ENCODE measurements around the gene PIGL. TPM values are rescaled to one million over a fixed set of nuclear protein-coding genes. Genes with fewer than 3 reads are reported as not detected.

The PIGL gene
- total and polyA plus RNA-seq, 4 donors = 24.0 to 39.7 (median 27.8) TPM

DNA sequence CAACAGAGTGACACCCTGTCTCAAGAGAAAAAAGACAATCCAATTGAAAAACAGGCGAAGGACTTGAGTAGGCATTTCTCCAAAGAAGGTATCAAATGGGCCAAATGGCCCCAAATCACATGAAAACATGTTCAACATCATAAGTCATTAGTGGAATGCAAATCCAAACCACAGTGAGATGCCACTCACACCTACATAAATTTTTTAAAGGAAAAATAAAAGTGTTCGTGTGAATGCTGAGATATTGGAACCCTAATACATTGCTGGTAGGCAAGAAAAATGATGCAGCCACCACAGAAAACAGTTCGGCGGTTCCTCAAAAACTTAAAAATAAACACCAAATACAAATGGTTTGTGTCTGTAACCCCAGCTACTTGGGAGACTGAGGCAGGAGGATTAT, 45.2 kb downstream of the PIGL start:
- DNase-seq (ENCODE audit: low read depth in 4 of 6, low spot score in 6 of 6) = no peak
- H3K27me3 ChIP-seq (ENCODE audit: control insufficient read depth, insufficient read depth, low read length) = no peaks in the 10 kb centered on the region
- no CpG with 5 or more reads among the region's 4 CpGs for WGBS (ENCODE audit: insufficient coverage)

DNA sequence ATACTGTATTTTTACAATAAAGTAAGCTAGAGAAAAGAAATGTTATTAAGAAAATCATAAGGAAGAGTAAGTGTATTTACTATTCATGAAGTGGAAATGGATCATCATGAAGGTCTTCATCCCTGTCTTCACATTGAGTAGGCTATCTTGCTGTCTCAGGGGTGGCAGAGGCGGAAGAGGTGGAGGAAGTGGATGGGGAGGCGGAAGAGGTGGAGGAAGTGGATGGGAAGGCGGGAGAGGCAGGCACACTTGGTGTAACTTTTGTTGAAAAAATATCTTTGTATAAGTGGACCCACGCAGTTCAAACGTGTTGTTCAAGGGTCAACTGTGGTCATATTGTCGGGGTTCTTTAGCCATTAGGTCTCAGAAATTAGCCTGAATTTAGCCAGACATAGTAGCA, 50.2 kb downstream of the PIGL start:
- WGBS (ENCODE audit: insufficient coverage) = 98% methylated on average over 6 of the region's 6 CpGs
- no peak for DNase-seq (ENCODE audit: low read depth in 4 of 6, low spot score in 6 of 6)
- no peak overlapping the region for H3K4me3 ChIP-seq (ENCODE audit: low read depth, low read length)
- H3K27ac ChIP-seq (ENCODE audit: low read depth, low read length) = no peak overlapping the region
- H3K4me1 ChIP-seq (ENCODE audit: control insufficient read depth, insufficient read depth, low read length) = no peaks in the 10 kb centered on the region
- no peaks in the 10 kb centered on the region for H3K9me3 ChIP-seq (ENCODE audit: control insufficient read depth, insufficient read depth, low read length)
- H3K27me3 ChIP-seq (ENCODE audit: control insufficient read depth, insufficient read depth, low read length) = no peaks in the 10 kb centered on the region
- H3K36me3 ChIP-seq (ENCODE audit: control insufficient read depth, insufficient read depth, low read length) = no peaks in the 10 kb centered on the region

More for the DNA sequence above, 45.2 kb downstream of the PIGL start:
- H3K9me3 ChIP-seq (ENCODE audit: control insufficient read depth, insufficient read depth, low read length) = no peaks in the 10 kb centered on the region
- no peak overlapping the region for H3K4me3 ChIP-seq (ENCODE audit: low read depth, low read length)
- H3K36me3 ChIP-seq (ENCODE audit: control insufficient read depth, insufficient read depth, low read length) = peaks cover 5% of the 10 kb centered on the region
- H3K4me1 ChIP-seq (ENCODE audit: control insufficient read depth, insufficient read depth, low read length) = no peaks in the 10 kb centered on the region
- no peak overlapping the region for H3K27ac ChIP-seq (ENCODE audit: low read depth, low read length)

DNA sequence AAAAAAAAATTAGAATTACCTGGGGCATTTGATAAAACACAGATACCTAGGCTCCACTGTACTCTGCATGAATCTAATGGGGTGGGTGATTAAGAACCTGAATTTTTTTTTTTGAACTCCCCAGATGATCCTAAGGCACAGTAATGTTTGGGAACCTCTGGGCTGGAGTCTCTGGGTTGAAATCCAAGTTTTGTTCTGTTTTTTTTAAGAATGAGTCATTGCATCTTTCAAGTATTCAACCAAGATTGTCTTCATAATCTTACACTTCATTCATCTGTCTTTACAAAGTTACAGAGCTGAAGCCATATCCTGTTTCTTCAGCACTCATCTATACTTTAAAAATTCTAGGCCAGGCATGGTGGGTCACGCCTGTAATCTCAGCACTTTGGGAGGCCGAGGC, 52.6 kb downstream of the PIGL start:
- H3K36me3 ChIP-seq (ENCODE audit: control insufficient read depth, insufficient read depth, low read length) = no peaks in the 10 kb centered on the region
- H3K9me3 ChIP-seq (ENCODE audit: control insufficient read depth, insufficient read depth, low read length) = no peaks in the 10 kb centered on the region
- no peak overlapping the region for H3K4me3 ChIP-seq (ENCODE audit: low read depth, low read length)
- no peaks in the 10 kb centered on the region for H3K27me3 ChIP-seq (ENCODE audit: control insufficient read depth, insufficient read depth, low read length)
- no peaks in the 10 kb centered on the region for H3K4me1 ChIP-seq (ENCODE audit: control insufficient read depth, insufficient read depth, low read length)
- no peak overlapping the region for H3K27ac ChIP-seq (ENCODE audit: low read depth, low read length)
- no peak for DNase-seq (ENCODE audit: low read depth in 4 of 6, low spot score in 6 of 6)
- WGBS (ENCODE audit: insufficient coverage) = 93% methylated on average over 2 of the region's 2 CpGs

DNA sequence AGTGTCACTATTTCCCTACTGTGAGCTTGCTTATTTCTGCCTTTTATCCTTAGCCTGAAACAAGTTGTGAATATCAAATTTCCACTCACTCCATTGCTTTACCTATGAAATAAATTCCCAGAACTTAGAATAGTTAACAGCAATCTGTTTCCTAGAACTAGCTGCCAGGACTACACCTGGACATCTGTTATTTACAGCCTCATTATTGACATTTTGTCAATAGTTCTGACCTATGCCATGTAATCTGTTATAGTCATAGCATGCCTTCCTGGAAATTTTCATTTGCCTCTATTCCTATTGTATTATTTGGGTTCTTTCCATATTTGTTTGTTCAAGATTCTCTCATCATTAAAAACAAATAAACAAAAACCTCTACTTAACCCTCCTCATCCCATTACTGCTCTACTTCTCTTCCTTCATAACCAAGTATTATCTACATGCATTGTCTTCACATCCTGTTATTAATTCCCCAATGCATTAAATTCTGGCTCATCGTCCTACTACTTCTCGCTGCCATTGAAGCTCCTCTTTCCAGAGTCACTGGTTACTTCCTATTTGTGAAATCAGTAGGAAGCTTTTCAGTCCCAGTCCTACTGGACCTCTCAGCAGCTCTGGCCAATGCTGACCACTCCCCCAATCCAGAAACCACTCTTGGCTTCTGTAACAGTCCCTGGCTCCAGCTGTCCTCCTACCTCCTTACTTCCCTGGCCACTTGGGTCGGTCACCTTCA, 55.3 kb downstream of the PIGL start:
- no peaks in the 10 kb centered on the region for H3K9me3 ChIP-seq (ENCODE audit: control insufficient read depth, insufficient read depth, low read length)
- no peak overlapping the region for H3K4me3 ChIP-seq (ENCODE audit: low read depth, low read length)
- 100% methylated on average over 2 of the region's 3 CpGs for WGBS (ENCODE audit: insufficient coverage)
- no peak overlapping the region for H3K27ac ChIP-seq (ENCODE audit: low read depth, low read length)
- no peaks in the 10 kb centered on the region for H3K27me3 ChIP-seq (ENCODE audit: control insufficient read depth, insufficient read depth, low read length)
- DNase-seq (ENCODE audit: low read depth in 4 of 6, low spot score in 6 of 6) = no peak
- H3K36me3 ChIP-seq (ENCODE audit: control insufficient read depth, insufficient read depth, low read length) = no peaks in the 10 kb centered on the region
- H3K4me1 ChIP-seq (ENCODE audit: control insufficient read depth, insufficient read depth, low read length) = no peaks in the 10 kb centered on the region

DNA sequence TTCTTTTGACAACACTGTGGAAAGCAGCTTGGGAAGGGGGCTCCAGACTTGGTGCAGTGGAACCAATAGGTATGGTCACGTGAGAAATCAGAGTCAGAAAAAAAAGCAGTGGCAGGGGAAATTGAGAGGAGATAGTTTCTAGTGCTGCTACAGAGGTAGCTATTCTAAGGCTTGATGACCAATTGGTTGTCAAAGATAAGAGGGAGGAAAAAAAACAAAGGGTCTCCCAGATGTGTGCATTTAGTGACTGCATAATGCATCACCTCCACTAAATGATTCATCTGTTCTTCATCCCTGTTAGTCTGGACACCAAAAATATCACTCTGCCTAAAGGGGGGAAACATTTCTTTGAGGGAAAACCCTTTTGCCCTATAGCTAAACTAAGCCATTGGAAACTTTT, 56.5 kb downstream of the PIGL start:
- WGBS (ENCODE audit: insufficient coverage) = 100% methylated on average over 1 of the region's 1 CpG
- no peaks in the 10 kb centered on the region for H3K9me3 ChIP-seq (ENCODE audit: control insufficient read depth, insufficient read depth, low read length)
- no peak for DNase-seq (ENCODE audit: low read depth in 4 of 6, low spot score in 6 of 6)
- H3K4me1 ChIP-seq (ENCODE audit: control insufficient read depth, insufficient read depth, low read length) = no peaks in the 10 kb centered on the region
- H3K4me3 ChIP-seq (ENCODE audit: low read depth, low read length) = no peak overlapping the region
- no peaks in the 10 kb centered on the region for H3K27me3 ChIP-seq (ENCODE audit: control insufficient read depth, insufficient read depth, low read length)
- H3K36me3 ChIP-seq (ENCODE audit: control insufficient read depth, insufficient read depth, low read length) = no peaks in the 10 kb centered on the region
- H3K27ac ChIP-seq (ENCODE audit: low read depth, low read length) = no peak overlapping the region

DNA sequence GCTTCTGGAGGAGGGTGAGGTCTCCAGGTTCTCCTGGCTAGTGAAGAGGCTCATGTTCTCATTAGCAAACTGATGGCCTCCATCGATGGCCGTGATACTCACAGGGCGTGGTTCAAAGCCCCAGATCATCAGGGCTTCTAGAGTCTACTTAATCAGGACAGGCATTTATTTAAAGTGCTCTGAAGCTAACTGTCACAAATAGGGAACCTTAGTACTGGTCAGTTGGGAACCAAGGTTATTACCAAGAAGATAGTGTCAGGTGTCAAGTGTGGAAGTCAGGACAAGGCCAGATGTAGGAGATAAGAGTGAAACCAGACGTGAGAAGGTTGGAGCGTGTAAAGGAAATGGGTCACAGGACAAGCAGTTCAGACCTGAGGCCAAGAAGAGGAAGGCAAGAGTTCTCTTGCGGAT, 56.9 kb downstream of the PIGL start:
- DNase-seq (ENCODE audit: low read depth in 4 of 6, low spot score in 6 of 6) = no peak
- no peaks in the 10 kb centered on the region for H3K27me3 ChIP-seq (ENCODE audit: control insufficient read depth, insufficient read depth, low read length)
- no peaks in the 10 kb centered on the region for H3K36me3 ChIP-seq (ENCODE audit: control insufficient read depth, insufficient read depth, low read length)
- H3K9me3 ChIP-seq (ENCODE audit: control insufficient read depth, insufficient read depth, low read length) = no peaks in the 10 kb centered on the region
- no peak overlapping the region for H3K4me3 ChIP-seq (ENCODE audit: low read depth, low read length)
- no peak overlapping the region for H3K27ac ChIP-seq (ENCODE audit: low read depth, low read length)
- H3K4me1 ChIP-seq (ENCODE audit: control insufficient read depth, insufficient read depth, low read length) = no peaks in the 10 kb centered on the region
- 100% methylated on average over 3 of the region's 6 CpGs for WGBS (ENCODE audit: insufficient coverage)

DNA sequence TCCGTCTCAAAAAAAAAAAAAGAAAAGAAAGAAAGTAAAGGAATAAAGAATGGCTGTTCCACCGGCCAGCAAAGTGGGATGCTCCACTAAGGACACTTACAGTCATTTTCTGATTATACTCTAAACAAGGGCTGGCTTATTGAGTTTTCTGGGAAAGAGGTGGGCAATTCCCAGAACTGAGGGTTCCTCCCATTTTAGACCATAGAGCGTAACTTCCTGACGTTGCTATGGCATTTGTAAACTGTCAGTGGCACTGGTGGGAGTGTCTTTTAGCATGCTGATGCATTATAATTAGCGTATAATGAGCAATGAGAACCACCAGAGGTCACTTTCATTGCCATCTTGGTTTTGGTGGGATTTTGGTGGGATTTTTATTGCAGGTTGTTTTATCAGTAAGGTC, 58.0 kb downstream of the PIGL start:
- WGBS (ENCODE audit: insufficient coverage) = 80% methylated on average over 3 of the region's 5 CpGs

DNA sequence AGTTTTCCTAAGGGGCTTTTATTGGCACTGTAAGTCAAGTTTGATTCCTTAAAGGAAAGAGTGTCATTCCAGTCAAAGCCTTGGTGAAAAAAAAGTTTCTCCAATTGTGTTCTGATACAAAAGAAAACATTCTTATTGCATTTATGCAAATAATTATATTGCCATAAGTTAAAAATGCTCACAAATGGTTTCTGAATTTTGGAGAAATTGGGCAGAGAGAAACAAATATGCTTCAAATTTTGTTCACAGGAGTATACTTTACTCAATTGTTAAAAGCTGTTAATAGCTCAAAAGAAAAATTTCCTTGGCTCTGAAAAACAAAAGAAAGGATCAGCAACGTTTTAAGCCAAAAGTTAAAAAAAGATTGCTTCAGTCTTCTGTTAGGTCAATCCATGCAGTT, 60.2 kb downstream of the PIGL start:
- Histone ChIP-seq H3K27ac (ENCODE audit: low read depth, low read length) (no peak overlapping the region), H3K36me3 (ENCODE audit: control insufficient read depth, insufficient read depth, low read length) (peaks cover 3% of the 10 kb centered on the region), H3K27me3 (ENCODE audit: control insufficient read depth, insufficient read depth, low read length) (no peaks in the 10 kb centered on the region), H3K4me1 (ENCODE audit: control insufficient read depth, insufficient read depth, low read length) (no peaks in the 10 kb centered on the region), H3K4me3 (ENCODE audit: low read depth, low read length) (no peak overlapping the region), H3K9me3 (ENCODE audit: control insufficient read depth, insufficient read depth, low read length) (no peaks in the 10 kb centered on the region)
- 71% methylated on average over 1 of the region's 1 CpG for WGBS (ENCODE audit: insufficient coverage)
- DNase-seq (ENCODE audit: low read depth in 4 of 6, low spot score in 6 of 6) = no peak

More for the DNA sequence above, 58.0 kb downstream of the PIGL start:
- DNase-seq (ENCODE audit: low read depth in 4 of 6, low spot score in 6 of 6) = no peak
- H3K4me3 ChIP-seq (ENCODE audit: low read depth, low read length) = no peak overlapping the region
- no peaks in the 10 kb centered on the region for H3K27me3 ChIP-seq (ENCODE audit: control insufficient read depth, insufficient read depth, low read length)
- H3K27ac ChIP-seq (ENCODE audit: low read depth, low read length) = no peak overlapping the region
- peaks cover 3% of the 10 kb centered on the region for H3K36me3 ChIP-seq (ENCODE audit: control insufficient read depth, insufficient read depth, low read length)
- no peaks in the 10 kb centered on the region for H3K4me1 ChIP-seq (ENCODE audit: control insufficient read depth, insufficient read depth, low read length)
- H3K9me3 ChIP-seq (ENCODE audit: control insufficient read depth, insufficient read depth, low read length) = no peaks in the 10 kb centered on the region

DNA sequence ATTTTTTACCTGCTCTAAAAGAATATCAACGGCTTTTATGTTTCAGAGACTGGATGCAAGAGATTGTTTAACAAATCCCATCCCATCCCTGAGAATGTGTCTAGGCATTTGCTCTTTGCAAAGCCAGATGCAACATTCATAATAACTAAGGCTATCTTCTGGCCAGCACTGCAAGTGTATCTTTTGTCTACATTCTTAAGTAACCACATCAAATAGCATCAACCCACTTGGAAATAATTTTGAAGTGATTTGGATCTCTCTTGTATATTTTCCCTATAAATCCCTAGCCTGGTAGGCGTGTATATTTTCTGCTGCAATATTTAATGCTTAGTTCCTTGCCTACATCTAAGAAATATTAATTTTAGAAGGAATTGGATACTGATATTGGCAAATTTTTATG, 64.3 kb downstream of the PIGL start:
- H3K9me3 ChIP-seq (ENCODE audit: control insufficient read depth, insufficient read depth, low read length) = no peaks in the 10 kb centered on the region
- 100% methylated on average over 1 of the region's 2 CpGs for WGBS (ENCODE audit: insufficient coverage)
- no peak overlapping the region for H3K4me3 ChIP-seq (ENCODE audit: low read depth, low read length)
- no peak for DNase-seq (ENCODE audit: low read depth in 4 of 6, low spot score in 6 of 6)
- H3K36me3 ChIP-seq (ENCODE audit: control insufficient read depth, insufficient read depth, low read length) = peaks cover 3% of the 10 kb centered on the region
- H3K27ac ChIP-seq (ENCODE audit: low read depth, low read length) = no peak overlapping the region
- H3K4me1 ChIP-seq (ENCODE audit: control insufficient read depth, insufficient read depth, low read length) = peaks cover 7% of the 10 kb centered on the region
- no peaks in the 10 kb centered on the region for H3K27me3 ChIP-seq (ENCODE audit: control insufficient read depth, insufficient read depth, low read length)

DNA sequence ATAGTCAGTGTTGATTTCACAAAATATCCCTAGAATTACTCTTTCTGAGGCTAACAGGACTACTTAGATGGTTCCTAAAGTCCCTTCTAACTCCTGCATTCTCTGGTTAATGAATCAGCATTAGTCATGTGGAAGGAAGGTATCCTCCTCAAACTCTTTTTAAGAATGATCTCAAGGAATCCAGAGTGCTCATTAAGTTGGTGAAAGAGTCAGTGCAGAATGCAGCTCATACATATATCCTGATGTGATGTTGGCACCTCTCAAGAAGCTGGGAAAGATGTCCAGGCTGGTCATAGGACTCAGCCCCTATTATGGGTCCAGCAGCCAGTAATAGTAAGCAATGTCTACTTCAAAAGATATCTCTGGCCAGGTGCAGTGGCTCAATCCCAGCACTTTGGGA, 65.5 kb downstream of the PIGL start:
- Histone ChIP-seq H3K9me3 (ENCODE audit: control insufficient read depth, insufficient read depth, low read length) (no peaks in the 10 kb centered on the region), H3K27ac (ENCODE audit: low read depth, low read length) (no peak overlapping the region), H3K27me3 (ENCODE audit: control insufficient read depth, insufficient read depth, low read length) (no peaks in the 10 kb centered on the region), H3K36me3 (ENCODE audit: control insufficient read depth, insufficient read depth, low read length) (peaks cover 6% of the 10 kb centered on the region), H3K4me3 (ENCODE audit: low read depth, low read length) (no peak overlapping the region), H3K4me1 (ENCODE audit: control insufficient read depth, insufficient read depth, low read length) (peaks cover 16% of the 10 kb centered on the region)
- DNase-seq (ENCODE audit: low read depth in 4 of 6, low spot score in 6 of 6) = no peak

All from spinal cord (tissue), 10 donors.